GM12878 (cell line): Measurements from ENCODE around the gene HYAL1. TPM values are rescaled to one million over a fixed set of nuclear protein-coding genes. Genes with fewer than 3 reads are reported as not detected.

Experiments used
- ATAC-seq: fragments of 200-7000 bp; cut with Tn5 transposase; 3 replicates; pipeline ENCODE4 v1.9.1; 2020; ENCODE audit warnings: mild to moderate bottlenecking, moderate library complexity
- BruUV-seq: library from RNA; stranded (reverse); fragments of 400-500 nt; replicated peaks from 2 replicates; lab custom pipeline; 2021; lab: Mats Ljungman, UMichigan
- CTCF ChIA-PET: fragments of 300-600 bp; sonication (Branson Sonifier 250); formaldehyde crosslinking; extraction: SDS; loops from one replicate; lab custom pipeline; 2021; ENCODE audit warnings: inconsistent platforms; lab: Yijun Ruan, JAX
- POLR2A ChIA-PET: fragments of 350-600 bp; formaldehyde crosslinking; extraction: SDS; loops from one replicate; lab custom pipeline; 2021; ENCODE audit warnings: inconsistent platforms; lab: Charles Lee
- RAD21 ChIA-PET: fragments of 300-600 bp; sonication (Branson Sonifier 250); formaldehyde crosslinking; loops from one replicate; lab custom pipeline; 2023; ENCODE audit warnings: antibody characterized with exemption; ENCODE audit not compliant: unreplicated experiment; lab: Charles Lee
- SMC1A ChIA-PET: fragments of 300-600 bp; sonication (Branson Sonifier 250); formaldehyde crosslinking; loops from one replicate; lab custom pipeline; 2023; ENCODE audit not compliant: unreplicated experiment, uncharacterized antibody; lab: Charles Lee
- DNase-seq: peaks from one replicate; pipeline ENCODE4 v3.0.0-alpha.2; 2011; ENCODE audit warnings: low read depth, low spot score
- FAIRE-seq: peaks from 3 replicates; lab custom pipeline; 2011; peaks lifted over from hg19 to GRCh38; lab: Jason Lieb, UNC
- H2AFZ ChIP-seq: 2 replicates; pipeline ENCODE4 v1.6.0; 2011; ENCODE audit warnings: low read depth, low read length, control low read depth; ENCODE audit not compliant: control insufficient read depth
- H3K27ac ChIP-seq: 2 replicates; pipeline ENCODE4 v1.5.1; 2011; ENCODE audit warnings: control low read depth; ENCODE audit not compliant: control insufficient read depth, insufficient read depth
- H3K27me3 ChIP-seq, 2 experiments: replicated peaks in 1 of 2; 2 replicates each; pipeline versions ENCODE4 v1.6.0 to v1.6.1; 2011; ENCODE audit warnings: low read length in 1 of 2; ENCODE audit not compliant: control insufficient read depth in 2 of 2, insufficient read depth in 2 of 2
- H3K36me3 ChIP-seq, 2 experiments: 2 replicates each; pipeline ENCODE4 v1.5.1; 2011; ENCODE audit warnings: low read length in 1 of 2; ENCODE audit not compliant: control insufficient read depth in 2 of 2, insufficient read depth in 2 of 2
- H3K4me1 ChIP-seq: 2 replicates; pipeline ENCODE4 v1.6.1; 2011; ENCODE audit warnings: mild to moderate bottlenecking, low read length, moderate library complexity, mixed read lengths; ENCODE audit not compliant: control insufficient read depth, insufficient read depth
- H3K4me2 ChIP-seq: 2 replicates; pipeline ENCODE4 v1.6.0; 2011; ENCODE audit warnings: control low read depth; ENCODE audit not compliant: control insufficient read depth, insufficient read depth
- H3K4me3 ChIP-seq: fragments of 200-600 bp; sonication (generic); 2 replicates; pipeline ENCODE4 v1.5.1; 2016
- H3K79me2 ChIP-seq: 2 replicates; pipeline ENCODE4 v1.6.0; 2011; ENCODE audit warnings: low read length; ENCODE audit not compliant: control insufficient read depth, insufficient read depth
- H3K9ac ChIP-seq: 2 replicates; pipeline ENCODE4 v1.8.0; 2011; ENCODE audit warnings: low read length, control low read depth, mixed read lengths; ENCODE audit not compliant: control insufficient read depth, insufficient read depth
- H3K9me3 ChIP-seq: replicated peaks from 3 replicates; pipeline ENCODE4 v1.5.1; 2011; ENCODE audit warnings: mild to moderate bottlenecking, low read length; ENCODE audit not compliant: control insufficient read depth, insufficient read depth
- H4K20me1 ChIP-seq: 2 replicates; pipeline ENCODE4 v1.6.0; 2011; ENCODE audit not compliant: control insufficient read depth, insufficient read depth
- BMI1 ChIP-seq: fragments of 450-650 bp; IDR thresholded peaks from 2 replicates; pipeline ENCODE4 v1.6.1; 2016; ENCODE audit warnings: mild to moderate bottlenecking, moderate library complexity, borderline replicate concordance
- FOS ChIP-seq: IDR thresholded peaks from 3 replicates; pipeline ENCODE4 v1.6.1; 2011; ENCODE audit warnings: borderline replicate concordance; ENCODE audit not compliant: insufficient read length; ENCODE audit errors: extremely low read depth
- FOXK2 ChIP-seq: fragments of 450-650 bp; IDR thresholded peaks from 2 replicates; pipeline ENCODE4 v1.6.1; 2017; ENCODE audit warnings: mild to moderate bottlenecking, moderate library complexity
- KLF5 ChIP-seq: fragments of 450-650 bp; IDR thresholded peaks from 2 replicates; pipeline ENCODE4 v1.6.1; 2014; ENCODE audit warnings: mild to moderate bottlenecking; ENCODE audit not compliant: partially characterized antibody
- MEF2B ChIP-seq: fragments of 450-650 bp; IDR thresholded peaks from 2 replicates; pipeline ENCODE4 v1.6.1; 2018; ENCODE audit warnings: mild to moderate bottlenecking, moderate library complexity; ENCODE audit not compliant: partially characterized antibody, poor library complexity, severe bottlenecking
- MLLT1 ChIP-seq: fragments of 450-650 bp; IDR thresholded peaks from 2 replicates; pipeline ENCODE4 v1.6.1; 2016; ENCODE audit warnings: mild to moderate bottlenecking
- MYB ChIP-seq: fragments of 150-350 bp; IDR thresholded peaks from 2 replicates; pipeline ENCODE4 v1.6.1; 2014; ENCODE audit warnings: mild to moderate bottlenecking, low read depth, low read length, borderline replicate concordance
- MYC ChIP-seq: IDR thresholded peaks from 2 replicates; pipeline ENCODE4 v1.6.1; 2011; ENCODE audit warnings: mild to moderate bottlenecking, low read length, moderate library complexity, inconsistent platforms; ENCODE audit not compliant: insufficient read depth, insufficient replicate concordance, insufficient read length, severe bottlenecking
- NFYB ChIP-seq: IDR thresholded peaks from 2 replicates; pipeline ENCODE4 v1.6.1; 2011; ENCODE audit warnings: low read depth, mild to moderate bottlenecking, low read length, improper control_type of control experiment, moderate library complexity; ENCODE audit not compliant: insufficient read depth
- PKNOX1 ChIP-seq: fragments of 450-650 bp; IDR thresholded peaks from 2 replicates; pipeline ENCODE4 v1.6.1; 2016; ENCODE audit warnings: mild to moderate bottlenecking
- POLR2AphosphoS5 ChIP-seq: IDR thresholded peaks from 2 replicates; pipeline ENCODE4 v1.6.1; 2011; ENCODE audit warnings: mild to moderate bottlenecking, low read length, inconsistent platforms
- SIN3A ChIP-seq: IDR thresholded peaks from 2 replicates; pipeline ENCODE4 v1.6.1; 2012; ENCODE audit warnings: low read depth, low read length, improper control_type of control experiment
- ZBTB11 ChIP-seq: fragments of 450-650 bp; formaldehyde crosslinking; IDR thresholded peaks from 2 replicates; pipeline ENCODE4 v1.5.0; 2022; ENCODE audit warnings: mild to moderate bottlenecking, missing genetic modification characterization
- ZNF217 ChIP-seq: fragments of 450-650 bp; IDR thresholded peaks from 2 replicates; pipeline ENCODE4 v1.6.1; 2017; ENCODE audit warnings: antibody characterized with exemption, mild to moderate bottlenecking
- WGBS: methylation state at CpG from one replicate; pipeline ENCODE4 v1.1.6; 2016; ENCODE audit warnings: low lambda C conversion rate; ENCODE audit not compliant: insufficient replicate concordance, insufficient coverage; ENCODE audit errors: missing lambda C conversion rate; 5-methylcytosine and 5-hydroxymethylcytosine counted together
- in situ Hi-C: fragments of 300-500 bp; cut with MboI; formaldehyde crosslinking; loops from 9 replicates; pipeline ENCODE4 v1.14.3; 2018; ENCODE audit warnings: mixed read lengths
- intact Hi-C: fragments of 100-400 bp; cut with micrococcal nuclease; formaldehyde crosslinking; loops from one replicate; pipeline ENCODE4 v1.14.2; 2022; ENCODE audit not compliant: unreplicated experiment
- polyA plus RNA-seq, 11 experiments: library from polyadenylated mRNA; depleted of rRNA in 4 of 11; unstranded in 6 of 11; stranded (reverse) in 5 of 11; fragments of >200 nt; fragmentation: Nextera tagmentation in 4 of 11; fragmentation: Illumina TruSeq in 1 of 11; extraction: Ambion mirVana in 4 of 11; extraction: Trizol in 1 of 11; gene quantifications; 1 replicate in 1 of 11; 2 replicates in 10 of 11; pipeline versions ENCODE4 v1.2.1 to v1.2.3, GENCODE V29; 2011 to 2016; ENCODE audit warnings: inconsistent platforms in 2 of 11, missing spikeins in 2 of 11, low read depth in 1 of 11
- total RNA-seq, 4 experiments: library from RNA; depleted of rRNA in 3 of 4; stranded (reverse); fragments of >200 nt in 3 of 4; fragmentation: Illumina TruSeq in 1 of 4; extraction: Trizol in 1 of 4; gene quantifications; 2 replicates each; pipeline versions ENCODE4 v1.2.1 to v1.2.3, GENCODE V29; 2013 to 2021
- TF ChIP-seq, protein P1 (sequence below): IDR thresholded peaks from 2 replicates; pipeline ENCODE4 v1.6.1; 2012; ENCODE audit warnings: low read depth, low read length, improper control_type of control experiment
- TF ChIP-seq, protein P2 (sequence below): IDR thresholded peaks from 2 replicates; pipeline ENCODE4 v1.6.1; 2012; ENCODE audit warnings: low read length, inconsistent platforms

HYAL1 gene
- total and polyA plus RNA-seq, 10 of the 15 experiments (the other 5 are each of a cell fraction or from before 2014, with no cell fraction given): 0.04 to 0.55 (median 0.18) TPM; not detected in 2

- DNase-seq (no peak), FAIRE-seq (no peak), ATAC-seq (no peak)
- H3K4me3 ChIP-seq: no peak overlapping the region
- ChIA-PET SMC1A (no interaction called here), RAD21 (no interaction called here), CTCF (no interaction called here), POLR2A (no interaction called here)
- no TSS peak for BruUV-seq
- WGBS: 94% methylated on average over 1 of the region's 1 CpG
- H3K4me2 ChIP-seq: no peak overlapping the region
- H3K9ac ChIP-seq: no peak overlapping the region
- peaks cover 21% of the 10 kb centered on the region for H3K79me2 ChIP-seq
- H3K9me3 ChIP-seq: no peaks in the 10 kb centered on the region
- H3K36me3 ChIP-seq: peaks cover 0 to 28% of the 10 kb centered on the region in 2 experiments; a peak in 3 of 4 replicates
- H2AFZ ChIP-seq: no peak overlapping the region
- H4K20me1 ChIP-seq: no peaks in the 10 kb centered on the region
- intact Hi-C loops: no loop called here
- H3K27ac ChIP-seq: no peak overlapping the region
- in situ Hi-C loops: no loop called here
- H3K27me3 ChIP-seq: no peaks in the 10 kb centered on the region
- peaks cover 3% of the 10 kb centered on the region; the same call in 1 of the 2 replicates for H3K4me1 ChIP-seq
- TF ChIP-seq FOXK2: no peak
- no peak for TF ChIP-seq MEF2B
- no peak for TF ChIP-seq ZBTB11 (CRISPR knock-in tag)
- TF ChIP-seq MYB: no peak
- TF ChIP-seq MYC: no peak
- TF ChIP-seq SIN3A: no peak
- TF ChIP-seq PKNOX1: no peak
- TF ChIP-seq, protein P1, sequence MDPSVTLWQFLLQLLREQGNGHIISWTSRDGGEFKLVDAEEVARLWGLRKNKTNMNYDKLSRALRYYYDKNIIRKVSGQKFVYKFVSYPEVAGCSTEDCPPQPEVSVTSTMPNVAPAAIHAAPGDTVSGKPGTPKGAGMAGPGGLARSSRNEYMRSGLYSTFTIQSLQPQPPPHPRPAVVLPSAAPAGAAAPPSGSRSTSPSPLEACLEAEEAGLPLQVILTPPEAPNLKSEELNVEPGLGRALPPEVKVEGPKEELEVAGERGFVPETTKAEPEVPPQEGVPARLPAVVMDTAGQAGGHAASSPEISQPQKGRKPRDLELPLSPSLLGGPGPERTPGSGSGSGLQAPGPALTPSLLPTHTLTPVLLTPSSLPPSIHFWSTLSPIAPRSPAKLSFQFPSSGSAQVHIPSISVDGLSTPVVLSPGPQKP: no peak
- no peak for TF ChIP-seq FOS
- no peak for TF ChIP-seq BMI1
- TF ChIP-seq NFYB: no peak
- TF ChIP-seq, protein P2, sequence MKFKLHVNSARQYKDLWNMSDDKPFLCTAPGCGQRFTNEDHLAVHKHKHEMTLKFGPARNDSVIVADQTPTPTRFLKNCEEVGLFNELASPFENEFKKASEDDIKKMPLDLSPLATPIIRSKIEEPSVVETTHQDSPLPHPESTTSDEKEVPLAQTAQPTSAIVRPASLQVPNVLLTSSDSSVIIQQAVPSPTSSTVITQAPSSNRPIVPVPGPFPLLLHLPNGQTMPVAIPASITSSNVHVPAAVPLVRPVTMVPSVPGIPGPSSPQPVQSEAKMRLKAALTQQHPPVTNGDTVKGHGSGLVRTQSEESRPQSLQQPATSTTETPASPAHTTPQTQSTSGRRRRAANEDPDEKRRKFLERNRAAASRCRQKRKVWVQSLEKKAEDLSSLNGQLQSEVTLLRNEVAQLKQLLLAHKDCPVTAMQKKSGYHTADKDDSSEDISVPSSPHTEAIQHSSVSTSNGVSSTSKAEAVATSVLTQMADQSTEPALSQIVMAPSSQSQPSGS: no peak
- TF ChIP-seq KLF5: no peak
- no peak for TF ChIP-seq POLR2AphosphoS5
- no peak for TF ChIP-seq ZNF217
- TF ChIP-seq MLLT1: no peak
Observed at GRCh38 chr3:50287262-50287661, 16.1 kb downstream of the HYAL1 start.
